Dedifferentiated amniotic fluid mesenchymal stem cell (primary cell): ENCODE measurements around the gene PTPN7.
"Not testable (repeated sequence)": the region's sequence is repeated elsewhere in the genome, so short reads cannot be mapped to it uniquely, and the experiment has no call there.

ENCODE experiments used
- DNase-seq: peaks from one replicate; pipeline ENCODE4 v3.0.0-alpha.2; 2016; ENCODE audit errors: extremely low spot score

Gene PTPN7

DNA sequence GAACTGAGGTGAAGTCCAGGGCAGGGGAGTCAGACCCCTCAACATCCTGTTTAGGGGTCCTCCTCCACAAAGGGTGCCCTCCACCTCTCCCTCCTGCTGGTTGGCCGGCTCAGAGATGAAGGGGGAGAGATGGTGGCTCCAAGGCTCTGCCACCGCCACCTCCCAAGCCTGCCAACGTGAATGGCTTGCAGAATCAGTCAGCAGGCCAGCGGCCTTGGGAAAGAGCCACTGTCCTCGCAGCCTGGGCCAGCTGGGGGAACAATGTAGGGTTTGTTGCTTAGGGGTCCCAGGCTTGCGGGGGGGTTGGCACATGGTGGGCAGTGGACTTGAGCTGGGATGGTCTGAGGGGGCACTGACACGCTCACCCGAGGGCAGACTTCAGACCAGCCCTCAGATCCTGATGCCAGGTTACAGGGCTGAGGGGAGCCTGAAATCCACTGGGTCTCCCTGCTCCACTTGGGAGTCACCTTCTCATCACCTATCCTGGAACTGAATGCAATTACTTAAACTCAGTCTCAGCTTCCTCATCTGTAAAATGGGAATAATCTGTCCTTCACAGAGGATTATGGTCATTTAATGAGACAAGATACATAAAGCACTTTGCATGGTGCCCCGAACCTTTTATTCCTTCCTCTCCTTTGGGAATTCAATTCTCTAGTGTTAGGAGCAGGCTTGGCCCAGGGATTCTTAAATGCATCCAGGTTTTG lies 29.4 kb downstream of the PTPN7 start:
- no peak for DNase-seq

DNA sequence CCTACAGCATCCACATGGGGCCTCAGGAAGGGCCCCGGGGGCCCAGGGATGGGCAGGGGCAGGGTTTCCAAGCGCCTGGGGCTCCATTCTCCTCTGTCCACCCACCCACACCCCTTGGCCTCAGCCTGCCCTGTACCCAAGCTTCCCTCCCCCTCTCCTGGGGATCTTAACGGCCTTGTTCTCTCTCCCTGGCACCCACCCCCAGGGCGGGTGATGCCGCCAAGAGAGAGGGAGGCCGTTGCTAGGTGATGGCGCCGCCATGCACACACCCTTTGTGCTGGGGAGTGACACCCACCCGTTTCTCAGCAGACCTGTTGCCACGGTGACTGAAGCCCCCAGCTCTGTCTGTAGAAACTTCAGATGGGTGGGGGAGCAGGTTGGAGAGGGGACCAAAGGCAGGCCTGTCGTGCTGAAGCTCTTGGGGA lies 30.1 kb downstream of the PTPN7 start:
- DNase-seq: no peak

DNA sequence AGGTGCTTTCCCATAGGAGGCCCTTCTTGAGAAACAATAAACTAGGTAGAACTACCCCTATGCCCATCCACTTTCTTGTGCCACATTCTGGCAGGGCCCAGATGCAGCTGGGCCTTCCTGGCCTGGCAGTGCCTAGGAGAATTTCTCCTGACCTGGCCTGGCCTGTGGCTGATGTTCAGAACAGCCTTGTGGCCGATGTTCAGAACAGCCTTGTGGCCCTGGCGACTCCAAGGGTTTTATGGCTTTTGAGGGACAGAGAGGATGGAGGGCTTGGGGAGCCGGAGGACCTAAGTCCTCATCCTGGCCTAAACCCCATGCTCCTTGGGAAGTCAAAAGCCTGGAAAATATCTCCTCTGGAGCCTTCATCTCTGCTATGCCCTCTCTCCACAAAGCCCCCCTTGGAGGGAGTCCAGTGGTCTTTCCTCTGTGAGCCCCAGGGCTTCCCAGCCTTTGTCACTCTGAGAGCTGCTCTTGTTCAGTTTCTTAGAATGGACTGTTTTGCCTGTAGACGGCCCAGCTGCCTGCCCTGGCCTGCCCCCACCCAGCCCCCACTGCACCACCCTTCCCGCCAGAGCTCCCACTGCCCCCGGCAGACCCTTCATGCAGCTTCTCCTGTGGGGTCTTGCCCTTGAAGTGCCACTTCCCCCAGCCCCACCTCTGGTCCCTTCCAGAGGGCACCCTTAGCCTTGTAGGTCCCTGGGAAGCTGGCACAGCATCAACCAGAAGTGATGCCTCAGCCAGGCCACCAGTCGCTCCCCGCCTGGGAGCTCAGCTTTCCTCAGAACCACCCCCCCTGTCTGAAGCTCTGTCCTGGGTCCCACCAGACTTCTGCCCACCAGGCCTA lies 30.7 kb downstream of the PTPN7 start:
- no peak for DNase-seq

DNA sequence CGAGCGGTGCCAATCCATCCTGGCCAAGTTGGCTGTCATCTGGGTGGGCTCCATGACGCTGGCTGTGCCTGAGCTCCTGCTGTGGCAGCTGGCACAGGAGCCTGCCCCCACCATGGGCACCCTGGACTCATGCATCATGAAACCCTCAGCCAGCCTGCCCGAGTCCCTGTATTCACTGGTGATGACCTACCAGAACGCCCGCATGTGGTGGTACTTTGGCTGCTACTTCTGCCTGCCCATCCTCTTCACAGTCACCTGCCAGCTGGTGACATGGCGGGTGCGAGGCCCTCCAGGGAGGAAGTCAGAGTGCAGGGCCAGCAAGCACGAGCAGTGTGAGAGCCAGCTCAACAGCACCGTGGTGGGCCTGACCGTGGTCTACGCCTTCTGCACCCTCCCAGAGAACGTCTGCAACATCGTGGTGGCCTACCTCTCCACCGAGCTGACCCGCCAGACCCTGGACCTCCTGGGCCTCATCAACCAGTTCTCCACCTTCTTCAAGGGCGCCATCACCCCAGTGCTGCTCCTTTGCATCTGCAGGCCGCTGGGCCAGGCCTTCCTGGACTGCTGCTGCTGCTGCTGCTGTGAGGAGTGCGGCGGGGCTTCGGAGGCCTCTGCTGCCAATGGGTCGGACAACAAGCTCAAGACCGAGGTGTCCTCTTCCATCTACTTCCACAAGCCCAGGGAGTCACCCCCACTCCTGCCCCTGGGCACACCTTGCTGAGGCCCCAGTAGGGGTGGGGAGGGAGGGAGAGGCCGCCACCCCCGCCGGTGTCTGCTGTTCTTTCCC lies 32.4 kb downstream of the PTPN7 start:
- DNase-seq: no peak

DNA sequence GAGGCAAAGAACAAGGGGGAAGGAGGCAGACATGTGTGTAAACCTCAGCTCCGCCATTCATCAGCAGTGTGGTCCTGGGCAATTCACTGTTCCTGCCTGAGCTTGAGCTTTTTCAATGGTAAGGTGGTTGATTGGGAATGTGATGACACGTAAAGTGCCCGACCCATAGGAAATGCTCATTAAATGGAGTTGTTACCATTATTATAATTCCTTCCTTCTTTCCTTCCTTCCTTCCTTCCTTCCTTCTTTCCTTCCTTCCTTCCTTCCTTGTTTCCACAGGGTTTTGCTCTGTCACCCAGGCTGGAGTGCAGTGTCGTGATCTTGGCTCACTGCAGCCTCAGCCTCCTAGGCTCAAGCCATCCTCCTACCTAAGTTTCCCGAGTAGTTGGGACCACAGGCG lies 33.3 kb downstream of the PTPN7 start:
- DNase-seq: no peak

DNA sequence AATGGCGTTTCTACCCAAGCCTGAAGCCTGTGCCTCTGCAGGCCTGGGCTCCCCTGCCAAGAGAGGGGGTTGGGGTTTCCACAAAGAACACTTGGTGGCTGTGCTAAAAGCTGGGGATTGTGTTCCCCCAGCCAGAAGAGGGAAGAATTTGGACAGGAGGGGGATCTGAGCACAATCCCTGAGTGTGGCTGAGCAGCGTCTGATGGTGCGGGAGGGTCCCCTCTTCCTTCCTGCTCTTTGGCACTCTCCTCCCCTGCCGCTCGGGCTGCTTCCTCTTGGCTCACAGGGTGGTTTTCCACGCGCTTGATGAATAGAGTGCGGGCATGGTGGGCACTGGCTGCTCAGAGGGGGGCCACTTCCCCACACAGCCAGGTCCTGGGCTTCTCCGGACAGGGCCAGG lies 34.0 kb downstream of the PTPN7 start:
- no peak for DNase-seq

DNA sequence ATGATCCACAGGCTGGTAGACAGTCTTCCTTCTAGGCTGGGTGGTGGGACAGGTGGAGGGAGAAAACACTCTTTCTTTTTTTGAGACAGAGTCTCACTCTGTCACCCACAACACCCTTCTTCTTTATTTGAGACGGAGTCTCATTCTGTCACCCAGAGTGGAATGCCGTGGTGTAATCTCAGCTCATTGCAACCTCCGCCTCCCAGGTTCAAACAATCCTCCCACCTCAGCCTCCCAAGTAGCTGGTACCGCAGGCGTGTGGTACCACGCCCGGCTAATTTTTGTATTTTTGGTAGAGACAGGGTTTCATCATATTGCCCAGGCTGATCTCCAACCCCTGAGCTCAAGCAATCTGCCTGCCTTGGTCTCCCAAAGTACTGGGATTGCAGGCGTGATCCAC lies 34.8 kb downstream of the PTPN7 start:
- DNase-seq: no peak

DNA sequence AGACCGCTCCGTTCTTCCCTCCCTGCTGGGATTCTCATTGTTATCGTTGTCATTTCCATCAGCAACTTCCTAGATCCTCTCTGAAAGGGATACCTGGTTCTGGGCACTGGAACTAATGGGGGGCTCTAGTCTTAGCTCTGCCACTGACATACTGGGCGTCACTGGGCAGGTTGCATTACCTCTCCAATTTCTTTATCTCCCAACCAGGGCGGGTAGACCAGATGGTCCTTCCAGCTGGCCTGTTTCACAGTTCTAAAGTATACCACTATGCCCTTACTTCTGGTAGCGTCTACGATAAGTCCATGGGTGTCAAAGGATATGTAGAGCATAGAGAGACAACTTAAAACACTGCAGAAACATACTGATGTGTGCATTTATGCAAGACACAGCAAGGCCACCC lies 36.3 kb downstream of the PTPN7 start:
- no peak for DNase-seq

DNA sequence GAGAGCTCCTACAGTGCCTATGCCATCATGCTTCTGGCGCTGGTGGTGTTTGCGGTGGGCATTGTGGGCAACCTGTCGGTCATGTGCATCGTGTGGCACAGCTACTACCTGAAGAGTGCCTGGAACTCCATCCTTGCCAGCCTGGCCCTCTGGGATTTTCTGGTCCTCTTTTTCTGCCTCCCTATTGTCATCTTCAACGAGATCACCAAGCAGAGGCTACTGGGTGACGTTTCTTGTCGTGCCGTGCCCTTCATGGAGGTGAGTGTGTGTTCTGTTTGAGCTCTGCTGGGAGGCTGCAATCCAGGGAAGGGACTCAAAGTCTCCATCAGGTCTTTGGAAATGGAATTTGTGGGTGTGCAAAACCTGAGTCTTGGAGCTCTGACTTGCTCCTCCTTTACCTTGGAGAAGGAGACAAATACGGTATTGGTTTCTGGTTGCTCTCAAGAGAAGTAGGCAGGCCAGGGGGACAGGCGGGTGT lies 37.0 kb downstream of the PTPN7 start:
- DNase-seq: no peak

DNA sequence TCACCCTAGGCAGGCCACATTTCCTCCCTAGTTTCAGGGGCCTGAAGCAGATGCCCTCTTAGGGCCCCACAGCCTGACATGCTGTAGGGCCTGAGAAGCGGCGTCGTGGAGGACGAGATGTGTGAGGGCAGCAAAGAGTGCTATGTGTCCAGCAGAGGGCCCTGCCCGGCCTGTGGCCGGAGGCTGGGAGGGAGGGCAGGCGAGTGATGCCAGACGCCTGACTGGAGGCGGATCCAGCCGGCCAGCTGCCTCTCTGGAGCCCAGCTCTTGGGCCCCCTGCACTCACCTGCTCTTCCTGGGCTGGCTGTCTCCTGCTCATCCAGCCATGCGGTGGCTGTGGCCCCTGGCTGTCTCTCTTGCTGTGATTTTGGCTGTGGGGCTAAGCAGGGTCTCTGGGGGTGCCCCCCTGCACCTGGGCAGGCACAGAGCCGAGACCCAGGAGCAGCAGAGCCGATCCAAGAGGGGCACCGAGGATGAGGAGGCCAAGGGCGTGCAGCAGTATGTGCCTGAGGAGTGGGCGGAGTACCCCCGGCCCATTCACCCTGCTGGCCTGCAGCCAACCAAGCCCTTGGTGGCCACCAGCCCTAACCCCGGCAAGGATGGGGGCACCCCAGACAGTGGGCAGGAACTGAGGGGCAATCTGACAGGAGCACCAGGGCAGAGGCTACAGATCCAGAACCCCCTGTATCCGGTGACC lies 37.6 kb downstream of the PTPN7 start, which contains the start of gene GPR37L1:
GPR37L1 (plus strand) TSS at position 279 of the 697 bp plus-strand sequence; CDS start at position 326, 47 bp downstream.
- DNase-seq: no peak

DNA sequence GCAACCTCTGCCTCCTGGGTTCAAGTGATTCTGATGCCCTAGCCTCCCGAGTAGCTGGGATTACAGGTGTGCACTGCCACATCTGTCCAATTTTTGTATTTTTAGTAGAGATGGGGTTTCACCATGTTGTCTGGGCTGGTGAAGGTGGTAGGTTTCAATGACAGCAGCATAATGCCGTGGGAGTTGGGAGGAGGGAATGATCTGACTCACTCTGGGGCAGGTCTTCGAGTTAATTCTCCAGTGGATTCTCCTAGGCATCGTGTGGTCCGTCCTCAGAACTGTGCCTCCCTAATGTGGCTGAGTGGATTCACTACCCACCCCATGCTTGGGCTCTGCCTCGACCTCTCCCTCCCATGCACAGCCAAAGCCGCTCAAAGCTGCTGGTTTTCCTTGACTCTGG lies 39.4 kb downstream of the PTPN7 start:
- no peak for DNase-seq

DNA sequence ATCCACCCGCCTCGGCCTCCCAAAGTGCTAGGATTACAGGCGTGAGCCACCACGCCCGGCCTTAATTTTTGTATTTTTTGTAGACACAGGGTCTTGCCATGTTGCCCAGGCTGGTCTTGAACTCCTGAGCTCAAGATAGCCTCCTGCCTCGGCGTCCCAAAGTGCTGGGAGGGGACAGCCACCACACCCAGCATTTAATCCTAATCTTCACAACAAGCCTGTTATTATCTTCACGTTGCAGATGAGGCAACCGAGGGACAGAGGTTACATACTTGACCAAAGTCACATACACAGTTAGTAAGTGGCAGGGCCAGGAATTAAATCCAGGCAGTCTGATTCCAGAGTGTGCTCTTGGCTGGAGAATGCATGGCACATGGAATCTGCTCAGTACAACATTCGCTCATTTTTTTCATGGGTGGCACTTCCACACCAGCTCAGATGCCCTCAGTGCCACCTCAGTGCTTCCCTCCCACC lies 42.5 kb downstream of the PTPN7 start:
- no peak for DNase-seq

DNA sequence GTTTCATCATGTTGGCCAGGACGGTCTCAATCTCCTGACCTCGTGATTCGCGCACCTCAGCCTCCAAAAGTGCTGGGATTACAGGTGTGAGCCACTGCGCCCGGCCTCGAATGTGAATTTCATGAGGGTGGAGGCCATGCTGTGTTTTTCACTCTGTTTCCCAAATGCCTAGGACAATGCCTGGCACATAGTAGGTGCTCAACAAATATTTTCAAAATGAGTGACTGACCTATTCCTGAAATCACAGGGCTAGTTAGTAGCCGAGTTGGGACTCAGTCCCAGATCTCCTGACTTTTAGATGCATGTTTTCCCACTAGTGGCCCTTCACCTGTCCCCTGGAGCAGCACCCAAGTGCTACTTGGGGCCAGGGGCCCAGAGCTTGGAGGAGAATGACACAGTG lies 44.1 kb downstream of the PTPN7 start:
- DNase-seq: no peak

DNA sequence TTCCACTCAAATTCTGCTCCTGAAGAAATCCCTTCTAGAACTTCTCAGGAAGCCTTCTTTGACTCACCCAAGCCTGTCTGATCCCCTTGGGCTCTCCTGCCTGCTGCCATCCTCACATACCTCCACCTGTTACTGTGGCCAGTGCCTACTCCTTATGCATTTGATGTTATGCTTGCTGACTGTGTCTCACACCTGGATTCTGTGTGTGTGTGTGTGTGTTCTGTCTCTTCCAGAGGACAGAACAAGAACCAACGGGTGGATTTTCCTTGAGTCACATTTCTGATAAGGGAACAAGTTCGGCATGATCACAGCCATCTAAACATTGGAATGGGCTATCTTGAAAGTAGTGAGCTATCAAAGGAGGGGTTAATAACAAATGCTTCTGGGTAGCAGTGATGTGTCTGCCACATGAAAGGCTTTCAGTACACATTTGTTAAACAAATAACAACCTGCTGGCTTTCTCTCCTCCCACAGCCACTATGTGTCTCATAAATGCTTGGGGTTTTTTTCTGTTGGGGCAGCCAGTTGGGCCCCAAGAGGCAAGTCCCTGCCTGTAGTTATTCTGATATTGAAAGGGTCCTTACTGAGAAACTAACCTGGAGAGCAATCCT lies 46.6 kb downstream of the PTPN7 start:
- no peak for DNase-seq

DNA sequence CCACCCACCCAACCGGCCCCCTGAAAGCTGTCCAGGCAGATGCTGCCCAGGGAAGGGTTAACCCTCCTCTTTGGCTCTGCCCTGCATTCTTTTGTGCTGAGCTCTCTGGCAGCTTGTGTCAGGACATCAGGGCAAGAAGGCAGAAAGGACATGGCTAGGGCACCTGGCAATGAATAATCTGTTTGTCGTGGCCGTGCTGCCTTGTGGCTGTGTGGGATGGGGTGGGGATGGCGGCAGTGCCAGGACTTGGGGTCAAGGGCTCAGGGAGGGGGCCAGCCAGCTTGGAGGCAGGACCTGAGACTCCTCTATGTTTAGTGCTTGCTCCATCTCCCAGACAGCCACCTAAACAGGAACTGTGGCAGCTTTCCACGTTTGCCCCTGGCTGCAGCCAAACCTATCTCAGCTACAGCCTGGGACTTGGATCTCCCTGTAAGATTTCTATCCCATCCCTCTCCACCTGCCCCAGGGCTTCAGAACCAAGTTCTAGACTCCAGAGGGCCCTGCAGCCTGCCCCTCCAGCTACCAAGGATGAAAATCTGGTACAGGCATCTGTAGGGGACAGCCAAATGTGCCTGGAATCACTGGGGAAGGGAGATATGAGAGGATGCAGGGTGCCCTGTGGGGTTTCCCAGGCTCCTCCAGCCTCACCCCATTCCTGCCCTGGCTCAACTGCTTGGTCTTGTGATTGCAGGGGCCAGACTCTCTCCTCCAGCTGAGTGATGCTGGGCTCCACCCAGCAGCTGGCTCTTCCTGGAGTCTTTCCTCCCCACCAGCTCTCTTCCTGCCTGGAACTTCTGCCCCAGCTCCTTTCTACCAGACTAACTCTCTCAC lies 47.3 kb downstream of the PTPN7 start:
- DNase-seq: peak; percentile 15

DNA sequence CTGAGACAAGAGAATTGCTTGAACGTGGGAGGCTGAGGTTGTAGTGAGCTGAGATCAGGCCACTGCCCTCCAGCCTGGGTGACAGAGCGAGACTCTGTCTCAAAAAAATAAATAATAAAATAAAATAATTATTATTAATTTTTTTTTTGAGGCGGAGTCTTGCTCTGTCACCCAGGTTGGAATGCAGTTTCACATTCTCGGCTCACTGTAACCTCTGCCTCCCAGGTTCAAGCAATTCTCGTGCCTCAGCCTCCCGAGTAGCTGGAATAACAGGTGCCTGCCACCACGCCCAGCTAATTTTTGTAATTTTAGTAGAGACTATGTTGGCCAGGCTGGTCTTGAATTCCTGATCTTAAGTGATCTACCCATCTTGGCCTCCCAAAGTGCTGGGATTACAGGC lies 48.8 kb downstream of the PTPN7 start:
- DNase-seq: not testable (repeated sequence)

DNA sequence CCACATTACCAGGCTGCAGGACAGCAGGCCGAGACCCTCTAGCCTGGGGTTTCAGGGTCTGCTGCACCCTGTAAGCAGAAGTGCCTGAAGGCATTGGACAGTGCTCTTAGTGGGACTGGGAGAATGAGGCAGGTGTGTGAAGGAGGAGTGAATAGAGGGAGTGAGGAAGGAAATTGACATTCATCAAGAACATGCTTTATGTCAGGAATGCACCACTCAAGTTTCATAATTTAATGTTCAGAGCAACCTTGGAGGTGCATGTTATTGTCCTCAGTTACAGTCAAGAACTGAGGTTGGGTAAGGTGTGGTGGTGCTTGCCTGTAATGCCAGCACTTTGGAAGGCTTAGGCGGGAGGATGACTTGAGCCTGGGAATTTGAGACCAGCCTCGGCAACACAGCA lies 49.4 kb downstream of the PTPN7 start:
- DNase-seq: no peak

DNA sequence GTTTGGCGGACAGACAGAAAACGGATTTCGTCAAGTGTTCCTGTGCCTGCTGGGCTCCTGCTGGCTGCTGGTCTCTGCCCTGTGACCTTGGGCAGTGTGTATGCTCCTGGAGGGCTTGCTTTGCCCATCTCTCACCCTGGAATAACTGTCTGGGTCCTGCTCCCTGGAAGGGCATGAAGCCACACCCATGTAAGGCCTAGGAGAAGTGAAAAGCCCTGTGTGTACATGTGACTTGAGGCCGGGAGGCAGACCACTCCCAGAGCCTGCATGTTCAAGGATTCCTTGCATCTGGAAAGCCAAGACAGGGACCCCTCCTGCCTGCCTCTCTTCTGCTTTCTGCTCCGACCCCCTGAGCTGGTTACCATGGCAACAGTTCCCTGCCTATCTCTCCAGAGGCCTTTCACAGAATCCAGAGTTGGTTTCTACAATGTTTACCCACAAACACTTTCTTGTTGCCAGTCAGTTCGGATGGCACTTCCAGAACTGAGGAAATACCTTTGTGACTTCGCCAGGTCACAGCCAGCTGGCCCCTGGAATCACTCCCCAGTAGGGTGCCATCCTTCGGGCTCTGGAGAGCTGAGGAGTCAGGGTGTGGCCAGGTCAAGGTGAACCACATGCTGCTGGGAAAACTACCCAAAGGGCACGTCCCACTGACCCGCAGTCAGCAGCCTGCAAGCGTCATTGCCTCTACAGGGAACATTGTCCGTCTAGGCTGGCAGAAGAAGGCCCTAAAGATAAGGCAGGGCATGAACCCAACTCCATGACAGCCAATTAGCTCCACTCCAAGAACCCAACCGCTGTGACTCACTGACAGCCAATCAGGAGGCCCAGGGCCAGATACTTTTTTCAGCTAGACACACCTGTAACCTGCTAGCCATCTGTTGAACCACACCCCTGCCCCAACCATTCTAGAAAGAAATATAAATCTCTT lies 52.3 kb downstream of the PTPN7 start:
- no peak for DNase-seq

DNA sequence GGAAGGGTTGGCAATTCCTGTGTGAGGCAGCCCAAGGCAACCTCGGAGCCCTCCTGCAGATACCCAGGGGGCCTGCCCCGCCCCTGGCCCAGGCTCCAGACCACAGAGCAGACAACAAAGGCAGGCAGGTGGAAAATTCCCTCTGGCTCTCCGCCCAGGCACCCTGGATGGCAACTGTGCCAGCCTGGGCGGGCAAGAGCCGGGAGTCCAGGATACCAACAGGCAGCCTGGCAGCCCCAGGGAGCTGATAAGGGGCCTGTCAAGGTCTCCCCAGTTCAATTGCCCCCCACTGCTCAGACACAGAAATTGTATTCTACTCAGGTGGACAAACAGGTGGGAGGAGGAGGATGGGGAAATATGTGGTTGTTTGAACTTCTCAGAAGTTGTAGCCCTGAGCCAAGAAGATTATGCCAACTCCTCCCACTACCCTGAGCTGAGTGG lies 53.1 kb downstream of the PTPN7 start:
- no peak for DNase-seq
